Ovary (tissue), 3 donors: ENCODE data around the gene CBX4.
"Not testable (repeated sequence)": the region's sequence is repeated elsewhere in the genome, so short reads cannot be mapped to it uniquely, and the experiment has no call there.

Experiments used
- CTCF ChIP-seq, 3 donors: fragments of 450-650 bp in 2 of 3; fragments of 200-600 bp in 1 of 3; IDR thresholded peaks; one replicate each; pipeline versions ENCODE4 v1.5.1 to v1.8.0; 2016 to 2022; ENCODE audit warnings: antibody characterized with exemption in 3 of 3, mild to moderate bottlenecking in 1 of 3
- EP300 ChIP-seq: sonication (generic); formaldehyde crosslinking; IDR thresholded peaks from one replicate; pipeline ENCODE4 v1.6.1; 2017; ENCODE audit warnings: antibody characterized with exemption
- POLR2A ChIP-seq: fragments of 450-650 bp; IDR thresholded peaks from one replicate; pipeline ENCODE4 v1.6.1; 2017; ENCODE audit warnings: antibody characterized with exemption, mild to moderate bottlenecking, moderate library complexity
- donor health status: DM: no; HTN: no; CAD: no.

- TF ChIP-seq POLR2A; EP300; CTCF (IDR thresholded peaks at IDR 0.05): not testable (repeated sequence)
Observed at GRCh38 chr17:79853168-79853567, 13.9 kb upstream of the CBX4 start.
